Stimulated activated CD8-positive, alpha-beta memory T cell treated with anti-CD3 and anti-CD28 coated beads, Interleukin-4, amount 100 ng/mL, for 4 hours (primary cell): ENCODE measurements around the gene DIRAS1.

Source experiments
- DNase-seq, 2 donors: peaks; one replicate each; pipeline ENCODE4 v3.0.0-alpha.2; 2020; ENCODE audit warnings: low read depth in 2 of 2, low spot score in 1 of 2

Gene DIRAS1

GRCh38 chr19:2728783-2729387 lies 7.7 kb upstream of the DIRAS1 start:
- DNase-seq = no peak

GRCh38 chr19:2727640-2727944 lies 6.4 kb upstream of the DIRAS1 start:
- no peak for DNase-seq

DNA sequence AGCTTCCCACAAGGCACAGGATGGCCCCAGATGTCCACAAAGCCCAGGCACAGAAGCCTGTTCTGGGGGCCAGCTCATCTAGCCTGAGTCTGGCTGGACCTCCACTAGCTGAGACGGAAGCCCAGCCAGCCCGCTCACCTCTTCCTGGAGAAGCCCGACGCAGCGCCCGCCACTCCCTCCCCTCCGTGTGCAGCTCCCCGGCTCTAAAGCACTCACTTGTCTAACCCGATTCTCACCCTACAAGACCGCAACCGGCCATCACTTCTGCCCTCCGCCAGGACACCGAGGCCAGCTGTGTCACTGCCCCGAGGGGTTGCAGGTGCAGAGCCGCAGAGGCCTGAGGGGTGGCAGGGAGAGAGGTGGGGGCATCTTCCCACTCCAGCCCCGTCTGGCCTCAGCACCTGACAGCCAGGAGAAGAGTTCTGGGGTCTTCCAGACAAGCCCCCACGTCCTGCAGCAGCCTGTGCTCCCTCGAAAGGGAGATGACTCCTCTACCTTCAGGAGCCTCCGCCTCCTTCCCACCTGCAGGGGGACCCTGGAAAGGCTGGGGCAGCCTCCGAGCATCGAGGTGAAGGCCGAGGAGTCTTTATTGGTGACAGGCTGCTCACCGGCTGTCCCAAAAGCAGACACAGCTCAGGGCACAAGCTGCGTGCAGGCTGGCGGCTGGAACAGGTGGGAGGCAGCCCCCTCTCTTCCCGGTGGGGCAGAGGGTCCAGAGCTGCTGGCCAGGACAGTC lies 5.9 kb upstream of the DIRAS1 start:
- DNase-seq = no peak

- no peak for DNase-seq
Observed at GRCh38 chr19:2726160-2726855, 5.1 kb upstream of the DIRAS1 start.

GRCh38 chr19:2724148-2724557 lies 3.0 kb upstream of the DIRAS1 start:
- no peak for DNase-seq

DNA sequence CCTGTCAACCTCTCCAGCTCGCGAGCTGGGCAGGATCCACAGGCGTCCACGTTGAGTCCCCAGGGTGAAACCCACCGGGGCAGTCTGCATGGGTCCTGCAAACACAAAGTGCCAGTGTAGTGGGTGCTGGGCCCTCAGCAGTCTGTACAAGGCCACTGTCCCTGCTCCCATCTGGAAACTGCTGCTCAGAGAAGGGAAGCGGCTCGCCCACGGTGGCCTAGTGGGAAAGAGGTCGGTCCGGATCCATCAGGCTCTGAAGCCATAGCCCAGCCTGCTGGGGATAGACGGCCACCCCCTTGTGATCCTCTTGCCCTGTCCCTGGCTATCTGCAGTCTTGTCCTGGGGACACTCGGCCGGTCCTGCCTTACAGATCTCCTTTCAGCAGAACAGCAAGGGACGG lies 2.6 kb upstream of the DIRAS1 start:
- DNase-seq = no peak

GRCh38 chr19:2723345-2723715 lies 2.2 kb upstream of the DIRAS1 start:
- no peak for DNase-seq

- DNase-seq = no peak
Observed at GRCh38 chr19:2722541-2723344, 1.6 kb upstream of the DIRAS1 start.

- DNase-seq = no peak
Observed at GRCh38 chr19:2721570-2722540, 683 bp upstream of the DIRAS1 start.

DNA sequence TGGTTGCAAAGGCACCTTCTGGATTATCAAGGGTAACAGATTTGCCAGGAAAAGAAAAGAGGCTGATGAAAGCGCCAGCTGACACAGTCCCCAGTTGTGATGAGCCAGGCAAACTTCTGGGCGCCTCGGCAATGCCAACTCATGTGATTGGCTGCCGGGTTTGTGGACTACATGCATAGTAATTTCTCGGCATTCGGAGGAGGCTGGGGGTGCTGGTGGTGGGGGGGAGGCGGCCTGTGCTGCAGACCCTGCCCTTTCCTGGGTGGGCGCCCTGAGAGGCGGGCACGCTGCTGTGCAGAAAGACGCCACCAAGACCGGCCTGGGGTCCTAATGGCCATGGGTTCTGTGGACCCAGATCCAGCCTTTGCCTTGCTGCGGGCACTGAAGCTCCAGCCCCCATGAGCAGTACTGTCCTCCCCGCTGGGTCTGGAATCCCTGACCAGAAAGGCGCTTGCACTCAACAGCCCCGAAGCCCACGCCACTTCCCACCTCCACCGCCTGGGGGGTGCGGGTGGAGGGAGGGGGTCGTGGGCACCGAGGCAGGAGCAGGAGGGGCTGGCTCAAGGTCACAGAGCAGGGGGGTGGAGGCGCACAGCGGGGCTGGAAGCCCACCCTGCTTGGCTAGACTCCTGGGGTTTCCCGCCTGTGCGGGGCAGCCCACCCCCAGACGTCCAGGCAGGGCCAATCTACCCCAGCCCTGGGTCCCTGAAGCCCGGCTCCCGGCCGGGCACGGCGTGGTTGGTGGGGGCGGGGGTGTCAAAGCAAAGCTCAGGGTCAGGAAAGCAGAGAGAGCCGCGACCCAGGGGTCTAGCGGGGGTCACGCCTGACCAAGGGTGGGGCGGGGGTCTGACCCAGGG lies 1.0 kb downstream of the DIRAS1 start:
- DNase-seq = no peak

DNA sequence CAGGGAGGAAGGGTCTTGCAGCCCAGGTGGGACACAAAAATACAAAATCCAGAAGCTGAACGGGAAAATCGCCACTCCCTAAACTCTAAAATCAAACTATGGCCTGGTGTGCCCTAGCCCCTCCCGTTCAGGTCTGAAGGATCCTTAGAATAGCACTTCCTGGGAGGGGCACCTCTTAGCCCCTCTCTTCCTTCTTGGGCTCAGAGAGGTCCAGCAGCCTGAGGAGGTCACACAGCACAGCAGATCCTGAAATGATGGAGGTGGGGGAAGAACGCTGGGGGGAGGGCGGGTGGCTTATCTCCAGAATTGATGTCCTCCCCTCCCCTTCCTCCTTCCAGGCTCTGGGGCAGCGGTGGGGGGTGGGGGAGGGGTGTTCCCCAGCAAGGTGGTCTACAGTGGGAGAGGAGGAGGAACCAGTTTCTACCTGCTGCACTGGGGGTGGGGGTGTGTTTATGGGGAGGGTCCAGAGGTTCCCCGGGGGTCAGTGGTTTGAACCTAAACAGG lies 1.9 kb downstream of the DIRAS1 start:
- DNase-seq = no peak

DNA sequence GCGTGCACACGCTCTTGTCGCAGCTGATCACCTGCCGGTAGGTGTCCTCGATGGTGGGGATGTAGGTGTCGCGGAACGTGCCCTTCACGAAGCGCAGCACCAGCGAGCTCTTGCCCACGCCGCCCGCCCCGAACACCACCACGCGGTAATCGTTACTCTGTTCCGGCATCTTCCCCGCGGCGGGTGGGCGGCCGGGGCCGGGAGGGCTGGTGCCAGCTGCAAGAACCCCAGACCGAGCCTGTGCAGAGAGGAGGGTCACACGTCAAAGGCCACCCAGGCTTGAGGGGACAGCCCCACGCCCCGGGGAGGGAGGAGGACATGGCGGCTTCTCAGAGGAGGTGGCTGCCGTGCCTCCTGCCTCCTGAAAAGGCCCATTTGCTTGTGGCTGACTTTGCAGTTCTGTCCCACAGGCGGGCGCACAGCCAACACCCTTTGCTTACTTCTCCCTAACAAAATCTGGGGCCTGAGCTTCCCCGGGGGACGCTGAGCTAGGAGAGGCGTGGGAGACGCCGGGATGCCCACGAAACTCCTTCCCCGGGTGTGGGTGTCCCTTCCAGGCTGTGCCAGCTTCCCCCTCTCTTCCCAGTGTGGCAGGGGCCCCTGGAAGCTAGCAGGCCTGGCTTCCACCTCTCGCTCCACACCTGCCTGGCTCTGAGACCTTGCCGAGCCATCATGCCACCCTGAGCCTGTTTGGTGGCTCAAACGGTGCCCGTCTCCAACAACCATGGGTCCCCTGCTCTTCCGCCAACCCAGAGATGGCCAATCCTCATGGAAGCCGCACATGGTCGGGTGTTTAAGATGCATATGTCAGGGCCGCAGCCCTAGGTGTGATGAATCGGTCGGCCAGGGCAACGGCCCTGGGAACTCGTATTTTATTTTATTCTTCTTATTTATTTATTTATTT lies 3.3 kb downstream of the DIRAS1 start:
- DNase-seq = no peak

- DNase-seq = no peak
Observed at GRCh38 chr19:2716722-2717637, 4.2 kb downstream of the DIRAS1 start.

DNA sequence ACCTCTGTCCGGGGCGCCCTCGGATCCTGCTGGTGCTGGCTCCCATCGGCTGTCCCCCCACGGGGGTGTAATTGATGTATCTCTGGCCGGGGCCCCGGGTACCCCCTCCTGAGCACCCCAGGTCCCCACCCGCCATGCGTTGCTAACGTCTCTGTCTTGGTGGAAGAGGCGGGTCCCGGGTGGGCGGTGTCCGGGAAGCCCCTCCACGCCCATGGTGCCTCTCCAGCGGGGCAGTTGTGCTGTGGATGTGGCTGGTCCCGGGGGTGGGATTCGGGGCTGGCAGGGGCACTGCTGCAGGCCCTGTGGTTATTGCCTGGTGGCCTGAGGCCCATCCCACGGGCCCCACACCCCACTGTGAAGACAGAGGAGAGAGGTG lies 4.9 kb downstream of the DIRAS1 start:
- no peak for DNase-seq

GRCh38 chr19:2715470-2716274 lies 5.5 kb downstream of the DIRAS1 start:
- no peak for DNase-seq

GRCh38 chr19:2714531-2715269 lies 6.5 kb downstream of the DIRAS1 start:
- DNase-seq = no peak
